ENCODE results near the gene RPS6KA2.

The RPS6KA2 gene

DNA sequence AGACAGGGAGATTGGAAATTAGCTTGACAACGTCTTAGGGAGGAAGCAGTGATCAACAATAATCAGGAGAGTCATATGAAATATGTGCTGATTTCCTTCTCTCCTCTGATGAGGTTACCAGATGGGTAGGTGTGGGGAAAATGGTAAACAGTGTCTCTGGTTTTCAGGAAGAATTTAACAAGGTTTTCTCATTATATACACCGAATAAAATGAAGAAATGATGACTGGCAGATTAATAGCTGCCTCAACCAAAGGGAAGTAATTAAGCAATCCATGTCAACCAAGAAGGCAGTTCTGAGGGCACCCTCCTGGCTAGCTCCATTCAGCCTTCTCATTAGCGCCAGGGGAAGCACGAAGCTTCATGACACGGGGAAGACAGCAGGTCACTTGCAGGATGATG, 27.8 kb downstream of the RPS6KA2 start:
- DNase-seq: no peak
- in situ Hi-C loops (cut with MboI; ENCODE audit: low pct_unique_long_range_greater_than_20kb, low sequenced_read_pairs): no loop called here

DNA sequence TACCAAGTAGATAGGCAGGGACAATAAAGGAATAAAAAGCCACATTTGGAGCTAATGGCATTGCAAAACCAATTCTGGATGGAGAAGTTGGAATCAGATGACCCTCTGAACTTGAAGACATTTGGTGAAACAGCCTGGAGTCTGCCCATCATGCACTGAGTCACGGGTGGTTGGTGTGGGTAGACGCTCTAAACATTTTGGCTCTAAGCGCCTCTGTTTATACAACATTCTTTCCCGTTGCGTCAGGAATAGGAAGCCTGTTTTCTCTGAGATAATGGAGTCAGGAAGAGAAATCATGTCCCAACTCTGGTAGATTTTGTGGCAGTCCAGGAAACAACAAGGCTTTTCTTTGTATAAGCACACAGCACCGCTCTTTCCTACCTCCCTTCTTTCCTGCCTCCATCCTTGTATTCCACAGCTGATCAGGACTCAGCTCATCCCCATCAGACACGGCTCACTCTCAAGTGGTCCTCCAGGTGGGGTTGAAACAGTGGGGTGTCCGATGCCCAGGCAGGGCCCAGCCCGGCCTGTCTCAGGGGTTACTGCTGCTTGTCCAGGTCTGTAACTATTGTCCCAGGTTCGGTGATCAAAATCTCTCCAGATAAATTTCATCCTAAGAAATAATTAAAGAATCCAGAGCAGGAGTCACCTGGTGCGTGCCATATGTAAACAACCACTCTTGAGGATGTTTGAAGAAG, 28.5 kb downstream of the RPS6KA2 start:
- no peak for DNase-seq
- in situ Hi-C loops (cut with MboI; ENCODE audit: low pct_unique_long_range_greater_than_20kb, low sequenced_read_pairs): no loop called here

DNA sequence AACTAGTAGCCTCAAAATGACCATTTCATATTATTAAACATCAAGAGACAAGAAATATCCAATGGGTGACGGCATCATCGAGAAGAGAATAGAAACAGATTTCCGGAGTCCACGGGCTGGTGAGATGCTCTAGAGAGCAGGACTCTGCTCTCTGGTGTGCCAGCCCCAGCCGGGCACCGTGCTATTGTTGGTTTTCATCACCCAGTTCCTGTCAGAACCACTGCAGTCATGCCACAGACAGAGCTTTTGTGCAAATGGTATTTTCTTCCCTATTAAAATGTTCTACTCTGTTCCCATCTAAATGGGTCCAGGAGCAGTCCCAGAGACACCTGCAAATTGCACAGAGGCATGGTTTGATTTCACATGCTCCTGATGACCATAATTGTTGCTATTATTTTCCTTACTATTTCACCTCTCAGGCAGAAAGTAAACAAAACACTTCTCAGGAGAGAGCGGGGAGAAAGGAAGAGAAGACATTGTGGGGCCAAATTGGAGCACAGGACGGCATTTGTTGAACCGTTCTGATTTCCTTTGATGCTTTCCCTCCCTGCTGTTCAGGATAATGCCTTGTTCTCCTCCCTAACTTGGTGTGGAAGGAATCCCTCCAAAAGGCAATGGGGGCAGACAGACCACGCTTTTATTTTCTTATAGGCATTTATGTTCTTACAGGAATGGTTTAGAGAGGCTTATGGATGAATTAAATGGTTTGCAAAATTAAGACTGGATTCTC, 29.2 kb downstream of the RPS6KA2 start:
- no peak for DNase-seq
- in situ Hi-C loops (cut with MboI; ENCODE audit: low pct_unique_long_range_greater_than_20kb, low sequenced_read_pairs): no loop called here

DNA sequence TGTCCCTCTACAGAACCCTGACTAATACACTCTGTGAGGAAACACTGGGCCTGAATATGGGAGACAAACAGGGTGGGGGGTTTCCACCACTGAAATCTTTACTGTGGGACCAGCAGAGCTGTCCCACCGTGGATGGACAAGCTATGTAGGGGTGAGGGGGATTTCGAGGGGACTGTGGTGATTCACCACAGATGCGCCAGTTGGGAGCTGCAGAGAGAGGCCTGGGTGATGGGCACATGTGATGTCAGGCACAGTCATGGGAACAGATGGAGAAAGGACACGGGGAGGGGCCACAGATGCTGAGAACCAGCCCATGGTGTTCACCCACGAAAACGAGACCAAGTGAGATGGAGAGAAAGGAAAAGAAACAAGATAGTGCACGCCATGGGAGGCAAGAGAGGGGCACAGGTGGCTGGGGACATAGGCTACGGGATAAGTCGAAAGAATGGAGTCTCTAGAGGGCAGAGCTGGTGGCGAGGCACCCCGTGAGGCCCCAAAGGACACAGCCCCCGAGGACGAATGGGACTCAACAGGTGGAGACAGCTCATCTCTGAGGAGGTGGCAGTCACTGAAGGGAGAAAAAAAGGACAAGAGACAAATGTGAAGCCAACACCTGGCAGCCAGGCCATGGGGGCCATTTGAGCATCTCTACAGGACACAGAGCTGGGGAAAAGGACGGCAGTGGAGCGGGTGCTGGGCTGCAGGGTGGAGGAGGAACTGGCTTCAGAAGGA, 30.1 kb downstream of the RPS6KA2 start:
- in situ Hi-C loops (cut with MboI; ENCODE audit: low pct_unique_long_range_greater_than_20kb, low sequenced_read_pairs): no loop called here

DNA sequence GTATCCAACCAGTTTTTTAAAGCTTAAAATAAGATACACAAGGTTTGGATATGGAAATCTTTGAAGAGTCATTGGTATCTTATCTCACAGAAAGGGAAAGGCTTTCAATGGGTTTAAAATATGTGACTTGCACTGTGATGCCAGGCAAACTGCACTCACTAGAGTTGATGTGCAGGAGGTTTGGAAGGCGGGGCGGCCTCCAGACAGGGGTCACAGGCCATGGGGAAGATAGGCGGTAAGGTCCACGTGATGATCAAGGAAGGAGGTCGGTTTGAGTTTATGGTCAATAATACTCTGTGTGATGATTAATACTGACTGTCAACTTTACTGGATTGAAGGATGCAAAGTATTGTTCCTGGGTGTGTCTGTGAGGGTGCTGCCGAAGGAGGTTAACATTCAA, 31.1 kb downstream of the RPS6KA2 start:
- DNase-seq: no peak
- in situ Hi-C loops (cut with MboI; ENCODE audit: low pct_unique_long_range_greater_than_20kb, low sequenced_read_pairs): no loop called here

More for the DNA sequence above, 30.1 kb downstream of the RPS6KA2 start:
- DNase-seq: no peak

DNA sequence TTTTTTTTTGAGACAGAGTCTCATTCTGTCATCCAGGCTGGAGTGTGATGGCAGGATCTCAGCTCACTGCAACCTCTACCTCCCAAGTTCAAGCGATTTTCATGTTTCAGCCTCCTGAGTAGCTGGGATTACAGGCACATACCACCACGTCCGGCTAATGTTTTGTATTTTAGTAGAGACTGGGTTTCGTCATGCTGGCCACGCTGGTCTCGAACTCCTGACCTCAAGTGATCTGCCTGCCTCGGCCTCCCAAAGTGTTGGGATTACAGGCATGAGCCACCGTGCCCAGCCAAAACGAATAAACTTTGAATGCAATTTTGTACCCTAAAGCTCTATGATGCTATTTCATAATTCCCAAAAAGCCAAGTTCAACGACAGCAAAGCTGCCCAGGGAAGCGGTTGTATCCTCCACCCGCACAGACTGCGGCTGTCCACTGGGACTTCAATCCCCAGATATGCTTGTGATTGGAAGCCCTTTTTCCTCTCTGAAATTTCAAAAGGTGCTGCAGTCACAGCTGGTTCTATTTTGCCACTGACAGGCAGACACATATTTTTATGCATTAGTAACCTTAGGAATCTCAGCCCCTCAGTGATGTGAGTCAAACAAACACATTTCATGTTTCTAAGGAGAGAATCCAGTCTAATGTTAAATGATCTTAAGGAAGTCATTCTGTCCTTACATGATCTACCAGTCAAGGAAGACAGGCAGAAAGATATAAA, 31.8 kb downstream of the RPS6KA2 start:
- DNase-seq: no peak
- in situ Hi-C loops (cut with MboI; ENCODE audit: low pct_unique_long_range_greater_than_20kb, low sequenced_read_pairs): no loop called here

DNA sequence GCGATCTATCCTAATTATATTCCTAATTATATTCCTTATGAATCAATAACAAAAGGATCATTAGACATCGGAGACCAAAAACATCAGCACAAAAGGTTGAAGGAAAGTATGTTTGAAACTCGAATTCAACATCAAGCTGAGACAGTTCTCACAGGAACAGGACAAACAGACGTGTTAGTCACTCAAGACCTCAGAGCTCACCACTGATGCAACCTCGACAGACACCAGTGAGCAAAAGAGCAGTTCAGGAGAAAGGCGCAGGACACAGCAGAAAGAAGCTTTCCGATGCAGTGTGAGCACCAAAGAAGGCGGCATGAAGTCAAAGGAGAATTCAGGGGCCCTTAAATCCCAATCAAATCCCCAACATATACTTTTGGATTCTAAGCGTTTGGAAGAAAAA, 34.2 kb downstream of the RPS6KA2 start:
- in situ Hi-C loops (cut with MboI; ENCODE audit: low pct_unique_long_range_greater_than_20kb, low sequenced_read_pairs): no loop called here
- no peak for DNase-seq

DNA sequence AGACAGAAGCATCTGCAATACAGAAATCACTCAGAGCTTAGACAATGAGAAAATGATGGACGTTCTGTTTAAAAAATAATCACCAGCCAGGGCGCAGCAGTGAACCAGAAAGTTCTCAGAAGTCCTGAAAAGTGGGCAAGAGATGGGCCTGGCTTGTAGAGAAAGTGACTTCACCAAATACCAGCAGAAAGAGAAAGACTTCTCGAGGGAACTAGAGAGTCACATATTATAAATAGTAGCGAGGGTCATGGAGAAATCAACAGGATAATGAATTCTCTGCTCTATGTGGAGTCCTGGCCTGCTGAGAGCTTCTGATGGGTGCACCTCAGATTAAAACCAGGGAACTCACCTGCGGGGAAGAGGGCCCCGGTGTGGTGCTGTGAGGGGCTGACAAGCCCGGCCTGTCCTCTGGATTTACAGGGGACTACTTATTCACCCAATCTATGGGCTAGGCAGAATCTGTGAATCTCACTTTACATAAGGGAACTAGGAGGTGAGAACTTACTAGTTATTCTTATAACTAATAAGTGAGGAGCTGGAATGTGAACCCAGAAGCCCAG, 35.0 kb downstream of the RPS6KA2 start:
- no peak for DNase-seq
- in situ Hi-C loops (cut with MboI; ENCODE audit: low pct_unique_long_range_greater_than_20kb, low sequenced_read_pairs): no loop called here

DNA sequence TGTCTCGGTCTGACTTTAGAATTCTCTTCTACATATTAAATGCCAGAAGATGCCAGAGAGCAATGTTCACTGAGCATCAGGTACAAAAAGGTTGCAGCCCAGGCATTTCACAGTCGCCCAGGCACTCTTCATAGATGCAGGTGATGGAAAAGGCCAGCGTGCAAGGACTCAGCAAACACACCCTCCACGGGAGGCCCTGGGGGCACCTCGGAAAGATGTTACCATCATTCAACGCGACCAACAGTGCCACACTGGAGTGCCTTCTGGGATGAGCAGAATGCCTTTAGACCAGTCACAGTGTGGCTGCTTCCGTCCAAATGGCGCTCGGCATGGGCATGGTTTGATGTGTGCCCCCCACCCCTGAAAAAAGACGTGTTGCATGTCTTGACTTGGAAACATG, 36.0 kb downstream of the RPS6KA2 start:
- DNase-seq: no peak
- in situ Hi-C loops (cut with MboI; ENCODE audit: low pct_unique_long_range_greater_than_20kb, low sequenced_read_pairs): no loop called here

DNA sequence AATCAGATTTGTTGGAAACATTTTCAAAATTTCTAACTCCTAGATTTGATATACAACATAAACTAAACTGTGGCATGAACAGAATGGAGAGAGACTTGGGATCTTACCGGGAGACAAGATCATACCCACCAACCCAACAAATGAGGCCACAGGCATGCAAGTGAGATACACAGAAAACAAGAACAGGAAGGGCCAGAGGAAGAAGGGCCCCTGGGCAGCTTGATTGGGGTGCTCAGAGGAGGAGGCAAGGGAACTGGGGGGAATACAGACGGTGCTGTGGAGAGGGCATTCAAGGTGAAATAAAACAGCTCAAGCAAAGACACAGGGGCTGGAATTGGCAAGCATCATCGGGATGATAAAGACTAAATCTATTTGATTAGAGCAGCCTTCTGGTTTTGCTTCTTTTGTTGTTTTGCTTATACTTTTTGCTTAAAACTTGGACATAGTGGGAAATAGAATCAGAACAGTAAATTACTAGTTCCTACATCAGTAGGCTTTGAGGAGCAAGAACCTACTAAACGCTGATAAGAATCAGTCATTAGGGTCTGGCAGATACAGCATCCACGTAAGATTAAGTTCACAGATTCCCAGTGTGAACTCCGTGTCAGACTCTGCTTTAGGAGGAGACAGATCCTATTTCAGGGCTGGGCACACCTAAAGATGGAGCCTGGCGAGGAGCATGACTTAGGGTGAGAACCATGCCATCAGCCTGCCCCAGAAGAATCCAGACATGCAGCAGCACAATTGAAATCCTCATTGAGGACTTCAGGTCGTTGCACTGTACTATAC, 37.1 kb downstream of the RPS6KA2 start:
- no peak for DNase-seq
- in situ Hi-C loops (cut with MboI; ENCODE audit: low pct_unique_long_range_greater_than_20kb, low sequenced_read_pairs): no loop called here

DNA sequence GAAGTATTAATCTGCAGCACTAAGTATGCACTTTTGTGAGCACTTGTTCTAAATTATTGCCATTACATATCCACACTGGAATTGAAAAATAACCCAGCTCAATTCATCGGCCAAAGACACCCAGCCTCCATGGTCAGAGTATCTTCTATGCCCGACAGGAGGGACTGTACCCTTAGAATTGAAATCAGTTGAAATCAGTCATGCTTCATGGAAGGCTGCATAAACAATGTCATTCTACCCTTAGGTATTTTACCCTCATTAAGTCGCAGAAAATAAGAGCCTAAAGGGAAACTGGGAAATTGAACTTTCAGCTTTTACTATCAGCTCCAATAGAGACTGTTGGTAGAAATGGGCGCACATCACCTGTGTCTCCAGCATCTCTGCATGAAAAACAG, 37.7 kb downstream of the RPS6KA2 start:
- DNase-seq: no peak
- in situ Hi-C loops (cut with MboI; ENCODE audit: low pct_unique_long_range_greater_than_20kb, low sequenced_read_pairs): no loop called here

DNA sequence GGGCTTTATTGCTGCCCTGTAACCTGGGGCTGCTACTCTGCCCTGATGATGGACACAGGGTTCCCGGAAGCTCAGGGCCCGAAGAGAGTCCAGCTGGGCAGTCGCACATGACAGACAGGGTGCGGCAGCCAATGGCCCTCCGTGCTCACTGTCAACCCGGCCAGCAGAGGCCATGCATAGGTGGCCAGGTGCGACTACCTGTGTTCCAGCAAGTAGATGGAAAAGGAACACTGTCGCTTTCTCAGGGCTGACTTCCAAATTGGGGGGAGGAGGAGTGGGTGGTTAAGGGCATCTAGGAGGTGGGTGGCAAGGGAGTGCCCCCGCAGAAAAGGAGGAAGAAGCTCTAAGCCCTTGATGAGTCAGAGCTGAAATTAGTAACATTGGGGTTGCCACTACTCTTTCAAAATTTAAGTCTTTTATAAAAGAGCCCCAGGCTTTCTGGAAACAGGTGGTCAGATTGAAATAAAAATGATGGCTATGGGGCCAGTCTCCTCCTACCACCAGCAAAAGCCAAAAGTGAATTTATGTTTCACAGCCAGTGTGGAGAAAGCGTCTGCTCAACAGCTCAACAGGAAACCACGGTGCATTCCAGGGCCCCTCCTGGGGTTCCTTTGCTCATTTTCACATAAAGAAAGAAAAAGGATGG, 38.2 kb downstream of the RPS6KA2 start:
- peak; percentile 28 for DNase-seq
- in situ Hi-C loops (cut with MboI; ENCODE audit: low pct_unique_long_range_greater_than_20kb, low sequenced_read_pairs): no loop called here

DNA sequence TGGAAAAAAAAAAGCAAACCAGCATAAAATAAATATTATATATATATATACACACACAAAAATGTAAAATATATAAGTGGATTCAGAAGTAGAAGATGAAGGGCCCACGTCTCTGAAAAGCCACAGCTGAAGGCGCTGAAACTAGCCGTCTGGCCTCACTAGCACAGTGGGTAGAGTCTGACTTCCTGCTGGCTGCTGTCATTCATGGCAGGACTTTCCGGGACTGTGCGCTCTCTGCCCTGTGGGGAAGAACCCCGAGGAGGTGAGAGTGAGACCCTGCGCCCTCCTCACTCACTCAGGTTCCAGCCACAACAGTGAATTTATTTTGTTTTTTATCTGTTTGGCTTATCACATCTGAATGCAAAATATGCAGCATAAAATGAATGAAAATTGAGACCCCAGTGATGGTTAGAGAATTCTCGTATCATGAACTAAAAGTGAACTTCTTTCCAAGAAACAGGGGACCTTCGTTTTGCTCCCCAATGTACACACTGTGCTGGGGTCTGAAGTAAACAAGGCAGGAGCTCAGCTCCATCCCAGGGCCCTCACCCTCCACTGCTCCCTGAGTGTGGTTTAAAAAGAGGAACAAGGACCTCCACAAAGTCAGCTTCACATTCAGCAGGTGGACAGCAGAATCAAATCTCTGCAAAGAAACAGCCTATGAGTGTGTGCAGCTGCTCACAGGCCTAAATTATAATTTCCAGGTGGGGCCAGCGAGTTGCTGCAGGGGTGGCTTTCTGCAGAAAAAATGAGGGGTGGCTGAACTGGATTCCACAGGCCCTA, 39.2 kb downstream of the RPS6KA2 start:
- peak; percentile 55 for DNase-seq
- in situ Hi-C loops (cut with MboI; ENCODE audit: low pct_unique_long_range_greater_than_20kb, low sequenced_read_pairs): no loop called here

DNA sequence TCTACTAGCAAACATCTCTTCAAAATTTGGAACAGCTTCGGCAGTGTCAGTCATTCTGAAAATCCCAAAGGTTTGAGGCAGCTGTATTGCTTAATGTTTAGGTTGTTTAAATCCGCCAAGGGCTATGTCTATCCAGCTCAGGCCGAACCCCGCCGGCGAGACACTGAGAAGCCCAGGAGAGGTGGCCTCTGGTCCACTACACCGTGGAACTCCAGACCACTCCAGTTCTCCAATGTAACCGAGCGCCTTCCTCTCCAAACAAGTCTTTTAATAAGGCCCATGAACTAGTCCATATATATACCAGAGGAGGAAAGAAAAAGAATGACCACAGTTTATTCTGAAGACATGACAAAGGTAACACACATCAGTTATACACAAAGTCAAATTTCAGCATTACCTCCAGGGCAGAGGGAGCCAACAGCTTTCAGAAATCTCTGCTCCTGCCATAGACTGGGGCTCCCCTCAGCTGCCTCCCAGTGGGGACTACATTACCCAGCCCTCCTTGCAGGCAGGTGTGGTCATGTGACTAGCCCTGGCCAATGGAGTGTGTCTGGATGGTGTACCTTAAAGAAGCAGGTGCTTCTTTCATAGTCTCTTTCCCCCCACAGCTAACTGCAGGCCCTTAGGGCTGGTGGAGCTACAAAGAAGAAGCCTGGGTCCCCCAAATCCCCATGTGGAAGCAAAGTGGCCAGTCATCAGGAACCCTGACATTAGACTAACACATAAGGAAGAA, 40.5 kb downstream of the RPS6KA2 start, which contains the start of gene RAMACL:
RAMACL (minus strand) TSS at position 255 of the 733 bp plus-strand sequence; CDS start at position 54, 201 bp downstream.
- in situ Hi-C loops (cut with MboI; ENCODE audit: low pct_unique_long_range_greater_than_20kb, low sequenced_read_pairs): no loop called here
- DNase-seq: no peak

DNA sequence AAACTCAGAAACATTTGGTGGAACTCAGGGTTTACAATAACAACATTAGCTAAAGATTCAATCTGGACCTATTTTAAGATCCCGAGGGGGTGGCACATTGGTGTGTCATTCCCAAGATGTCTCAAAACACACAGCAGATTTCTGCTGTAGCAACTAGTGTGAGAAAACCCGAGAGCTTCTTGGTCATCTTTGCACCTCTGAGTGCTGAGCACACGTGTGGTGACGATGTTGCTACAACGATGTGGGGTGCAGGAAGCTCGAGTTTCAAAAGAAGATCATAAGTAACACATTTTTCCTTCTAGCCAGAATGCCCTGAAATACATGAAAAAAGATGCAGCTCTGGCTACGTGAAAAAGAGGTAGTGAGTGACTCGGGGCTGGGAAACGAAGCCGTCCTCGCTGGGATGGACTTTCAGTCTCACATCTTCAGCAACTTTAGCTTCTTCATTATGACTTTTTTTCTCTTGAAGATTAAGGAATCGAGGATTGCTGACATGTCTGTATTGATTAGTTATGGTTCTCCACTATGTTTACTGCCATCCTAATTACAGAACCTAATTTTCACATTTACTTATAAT, 42.1 kb downstream of the RPS6KA2 start:
- in situ Hi-C loops (cut with MboI; ENCODE audit: low pct_unique_long_range_greater_than_20kb, low sequenced_read_pairs): no loop called here
- no peak for DNase-seq

DNA sequence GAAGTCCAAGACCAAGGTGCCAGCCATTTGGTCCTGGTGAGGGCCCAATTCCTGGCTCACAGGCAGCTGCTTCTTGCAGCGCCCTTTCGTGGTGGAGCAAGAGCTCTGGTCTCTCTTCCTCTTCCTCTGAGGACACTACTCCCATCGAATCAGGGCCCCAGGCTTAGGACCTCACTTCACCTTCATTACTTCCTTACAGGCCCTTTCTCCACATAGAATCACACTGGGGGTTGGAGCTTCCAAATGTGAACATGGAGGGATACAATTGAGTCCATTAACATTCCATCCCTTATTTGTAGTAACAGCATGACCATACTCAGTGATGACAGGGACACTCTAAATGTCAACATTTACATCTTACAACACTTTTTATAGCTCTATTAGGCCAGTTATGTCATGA, 42.9 kb downstream of the RPS6KA2 start:
- DNase-seq: no peak
- in situ Hi-C loops (cut with MboI; ENCODE audit: low pct_unique_long_range_greater_than_20kb, low sequenced_read_pairs): no loop called here

Measured in KBM-7 (cell line).